GM19238 (cell line): ENCODE measurements around the gene CLDN11.

Source experiments
- DNase-seq: peaks from one replicate; pipeline ENCODE4 v3.0.0; 2011; ENCODE audit warnings: low spot score; ENCODE audit not compliant: insufficient read length

CLDN11 gene

DNA sequence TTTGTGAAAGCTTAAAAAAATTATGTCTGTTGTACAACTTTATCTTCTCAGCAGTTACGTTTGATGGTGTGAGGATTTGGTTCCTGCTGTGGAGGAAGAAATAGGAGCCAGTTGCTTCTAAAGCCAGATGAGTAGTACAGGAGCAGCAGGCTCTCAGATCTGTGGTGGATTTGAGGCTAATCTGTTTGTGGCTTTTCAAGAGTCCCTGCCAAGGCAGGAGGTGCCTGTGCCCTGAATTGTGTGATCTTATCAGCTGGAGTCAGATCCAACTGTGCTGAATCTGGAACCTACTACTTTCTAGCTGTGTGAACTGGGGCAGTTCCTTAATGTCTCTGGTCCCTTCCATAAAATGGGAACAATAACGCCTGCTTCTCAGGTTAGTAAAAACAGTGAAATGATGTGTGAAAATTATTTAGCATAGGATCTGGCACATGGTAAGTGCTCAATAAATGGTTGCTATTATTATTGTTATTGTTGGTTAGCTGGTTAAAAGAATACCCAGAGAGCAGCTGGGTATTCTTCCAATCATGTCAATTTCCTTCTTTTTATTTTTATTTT lies 7.7 kb downstream of the CLDN11 start:
- DNase-seq, result no peak

- DNase-seq, result no peak
Measured at GRCh38 chr3:170428095-170428494, 9.4 kb downstream of the CLDN11 start.

GRCh38 chr3:170429050-170429449 lies 10.4 kb downstream of the CLDN11 start:
- no peak for DNase-seq

GRCh38 chr3:170431054-170431453 lies 12.4 kb downstream of the CLDN11 start:
- DNase-seq, result no peak

GRCh38 chr3:170432416-170432815 lies 13.7 kb downstream of the CLDN11 start:
- no peak for DNase-seq

- DNase-seq, result no peak
Measured at GRCh38 chr3:170436697-170437096, 18.0 kb downstream of the CLDN11 start.

DNA sequence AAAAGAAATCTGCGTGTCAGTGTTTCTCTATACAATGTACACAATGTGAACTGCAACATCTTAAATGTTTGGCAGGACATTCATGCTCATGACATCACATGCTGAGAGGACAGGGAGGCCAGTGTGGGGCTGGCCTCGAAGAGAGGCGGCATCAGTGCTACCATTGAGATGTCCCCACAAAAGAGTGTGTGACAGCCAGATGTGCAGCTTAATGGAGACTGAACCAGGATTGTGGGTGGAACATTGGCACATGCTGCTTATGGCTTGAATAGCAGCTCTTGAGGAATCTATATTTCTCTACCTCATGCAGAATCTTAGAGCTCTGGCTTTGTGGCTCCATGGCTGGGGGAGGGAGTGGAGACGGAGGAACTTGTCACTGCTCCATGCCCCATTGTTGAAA lies 18.5 kb downstream of the CLDN11 start:
- no peak for DNase-seq

DNA sequence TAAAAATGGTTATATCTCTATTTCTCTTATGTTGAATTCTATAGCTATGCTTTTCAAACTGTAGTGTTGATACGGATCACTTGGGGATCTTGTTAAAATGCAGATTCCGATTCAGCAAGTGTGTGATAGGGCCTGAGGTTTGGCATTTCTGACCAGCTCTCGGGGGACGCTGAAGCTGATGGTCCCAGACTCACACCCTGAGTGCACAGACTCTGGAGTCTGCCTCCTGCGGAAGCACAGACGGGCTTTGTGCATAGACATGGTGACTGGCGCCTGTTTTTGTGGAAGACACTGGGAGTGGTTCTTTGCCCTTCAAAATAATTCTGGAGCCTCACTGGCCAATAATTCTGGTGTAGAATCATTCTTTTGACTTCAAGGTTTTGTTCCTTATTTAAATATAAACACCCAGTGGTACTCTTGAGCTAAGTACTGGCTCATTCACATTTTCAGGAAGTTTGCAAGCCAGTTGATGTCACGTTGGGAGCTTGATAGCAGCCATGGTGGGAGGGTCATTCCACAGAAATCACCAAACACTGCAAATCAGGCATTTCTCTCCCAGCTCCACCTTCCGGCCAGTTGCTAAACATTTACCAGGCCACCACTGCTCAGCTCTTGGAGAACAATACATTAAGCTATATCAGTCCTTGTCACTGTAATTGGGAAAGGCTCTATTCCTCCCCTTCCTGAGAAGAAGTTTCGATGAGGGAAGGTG lies 19.2 kb downstream of the CLDN11 start:
- DNase-seq, result no peak

DNA sequence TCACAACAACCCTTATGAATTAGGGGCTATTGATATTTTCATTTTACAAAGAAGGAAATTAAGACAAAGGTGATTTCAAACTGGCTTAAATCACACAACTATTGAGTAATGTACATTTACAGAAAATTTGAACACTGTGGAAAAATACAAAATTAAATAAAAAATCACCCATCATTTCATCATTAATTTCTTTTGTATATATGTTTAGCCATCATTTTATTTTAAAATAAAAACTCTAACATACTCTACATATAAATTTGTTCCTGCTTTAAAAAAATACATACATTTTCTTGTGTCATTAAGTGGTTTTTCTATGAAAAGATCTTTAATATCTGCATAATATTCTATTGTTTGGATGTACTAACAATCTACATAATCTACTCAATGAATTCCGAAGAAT lies 20.2 kb downstream of the CLDN11 start:
- DNase-seq, result no peak

DNA sequence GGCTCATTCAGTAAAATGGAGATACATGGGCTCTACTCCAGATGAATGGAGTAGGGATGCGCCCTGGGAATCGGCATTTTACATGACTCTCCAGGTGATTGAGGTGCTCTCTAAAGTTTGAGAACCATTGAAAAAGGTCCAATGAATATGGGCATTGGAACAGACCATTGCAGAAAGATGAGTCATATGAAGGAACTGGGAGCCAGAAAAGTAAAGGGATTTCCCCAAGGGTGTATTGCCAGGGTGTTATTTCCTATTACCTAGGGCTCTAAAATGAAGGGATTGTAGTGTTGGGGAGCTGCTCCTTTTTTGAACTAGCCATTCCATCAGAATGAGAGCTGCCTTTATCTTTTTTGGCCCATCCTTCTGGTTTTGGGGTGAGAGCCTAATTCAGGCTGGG lies 21.7 kb downstream of the CLDN11 start:
- DNase-seq, result no peak

- DNase-seq, result no peak
Measured at GRCh38 chr3:170441412-170441811, 22.7 kb downstream of the CLDN11 start.

GRCh38 chr3:170442947-170443346 lies 24.3 kb downstream of the CLDN11 start:
- no peak for DNase-seq

GRCh38 chr3:170443457-170443856 lies 24.8 kb downstream of the CLDN11 start:
- no peak for DNase-seq

- no peak for DNase-seq
Measured at GRCh38 chr3:170448584-170448983, 29.9 kb downstream of the CLDN11 start.

- no peak for DNase-seq
Measured at GRCh38 chr3:170450039-170450438, 31.4 kb downstream of the CLDN11 start.

DNA sequence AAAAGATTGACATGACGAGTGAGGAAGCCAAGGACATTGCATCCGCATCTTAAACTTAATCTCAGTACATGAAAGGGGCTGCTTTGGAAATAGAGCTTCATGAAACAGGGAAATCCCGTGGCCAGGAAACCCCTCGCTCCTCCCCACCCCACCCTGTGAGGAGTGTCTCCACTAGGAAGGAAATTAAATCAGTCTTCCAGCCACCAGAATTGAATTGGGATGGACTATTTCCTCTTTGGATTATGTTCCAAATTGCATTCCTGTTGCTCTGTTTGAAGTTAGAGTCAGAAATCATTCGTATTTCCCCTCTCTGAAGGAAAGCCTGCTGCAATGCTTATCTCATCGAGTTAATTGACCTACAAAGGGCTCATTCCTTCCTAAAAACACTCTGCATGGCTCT lies 35.8 kb downstream of the CLDN11 start:
- no peak for DNase-seq

GRCh38 chr3:170458285-170458684 lies 39.6 kb downstream of the CLDN11 start:
- no peak for DNase-seq

DNA sequence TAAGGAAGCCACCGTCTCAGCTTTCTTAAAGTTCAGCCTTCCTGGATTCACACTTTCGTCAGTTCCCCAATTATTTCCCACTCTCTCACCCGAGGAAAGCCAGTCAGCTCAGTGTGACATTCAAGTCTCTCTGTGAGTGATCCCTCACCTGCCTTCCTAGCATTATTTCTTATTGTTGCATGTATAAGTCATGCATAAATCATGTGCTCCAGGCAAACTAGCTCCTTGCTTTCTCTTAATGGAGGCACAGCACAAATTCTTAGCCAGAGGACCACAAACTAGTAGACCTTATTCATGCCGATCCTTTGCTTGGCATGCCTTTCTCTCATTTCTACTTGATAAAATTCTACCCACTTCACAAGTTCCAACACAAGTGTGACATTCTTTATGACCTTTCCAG lies 44.3 kb downstream of the CLDN11 start:
- no peak for DNase-seq

- DNase-seq, result no peak
Measured at GRCh38 chr3:170465955-170466354, 47.3 kb downstream of the CLDN11 start.

DNA sequence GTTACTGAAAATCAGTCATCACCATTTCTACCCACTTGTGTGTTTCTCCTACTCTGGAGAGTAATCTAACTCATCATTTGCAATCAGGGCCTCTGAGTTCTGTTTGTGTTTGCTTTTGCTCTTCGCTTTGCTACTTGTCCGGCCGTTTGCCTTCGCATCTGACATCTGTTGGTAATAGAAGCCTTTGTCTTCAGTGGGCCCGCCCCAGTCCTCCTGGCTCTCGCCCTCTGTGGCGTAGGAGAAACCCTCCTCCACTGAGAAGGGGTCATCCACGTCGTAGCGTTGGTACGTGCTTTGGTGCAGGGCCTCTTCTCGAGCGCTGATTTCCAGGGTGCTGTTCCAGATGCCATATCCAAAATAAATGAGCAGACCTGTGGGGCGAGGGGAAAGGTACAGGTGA lies 48.3 kb downstream of the CLDN11 start:
- DNase-seq, result no peak

GRCh38 chr3:170467571-170468147 lies 49.0 kb downstream of the CLDN11 start:
- DNase-seq, result no peak

DNA sequence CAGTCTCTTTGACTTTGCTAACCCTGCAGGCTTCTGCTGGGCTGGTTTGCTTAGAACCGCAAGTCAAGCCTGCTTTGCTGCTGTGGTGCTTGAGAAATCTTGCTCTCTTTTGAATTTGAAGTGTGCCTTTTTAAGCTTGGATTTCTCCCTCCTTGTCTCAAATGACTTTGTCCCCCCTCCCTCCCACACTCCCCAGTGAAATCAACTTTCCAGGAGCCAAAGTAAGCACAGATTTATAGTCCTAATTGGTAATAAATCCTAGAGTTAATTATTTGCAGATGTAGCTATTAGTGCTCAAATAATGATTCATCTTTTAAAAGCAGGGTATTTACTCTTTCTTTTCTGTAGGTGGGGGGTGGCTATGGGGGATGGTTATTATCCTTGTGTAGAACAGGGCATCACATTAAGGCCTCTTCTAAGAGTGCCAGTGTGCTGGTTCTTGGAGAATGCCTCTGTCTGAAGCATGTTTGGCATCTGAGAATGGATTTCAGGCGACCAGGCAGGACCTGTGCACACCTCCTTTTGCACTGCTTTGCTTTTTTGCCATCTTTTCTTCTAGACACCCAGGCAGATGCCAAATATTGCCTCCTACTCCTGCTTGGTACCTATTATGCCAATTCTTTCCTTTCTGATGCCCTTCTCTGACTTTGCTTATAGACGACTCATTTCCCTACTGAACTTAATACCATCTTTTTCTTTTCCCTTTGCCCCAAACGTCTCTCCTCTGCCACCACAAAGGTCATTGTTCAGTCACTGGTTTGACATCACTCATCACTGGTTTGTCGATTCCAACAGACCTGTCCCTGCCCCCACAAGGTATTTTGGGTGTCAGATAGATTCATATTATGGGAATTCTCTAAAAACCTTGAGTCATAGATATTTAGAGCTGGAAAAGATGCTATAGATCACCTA lies 50.7 kb downstream of the CLDN11 start:
- no peak for DNase-seq
